ENCODE results near the gene GAGE10. TPM values are rescaled to one million over a fixed set of nuclear protein-coding genes. Genes with fewer than 3 reads are reported as not detected.

GAGE10 gene
- total and polyA plus RNA-seq, 2 of the 4 experiments (the other 2 are of a cell fraction): not detected

DNA sequence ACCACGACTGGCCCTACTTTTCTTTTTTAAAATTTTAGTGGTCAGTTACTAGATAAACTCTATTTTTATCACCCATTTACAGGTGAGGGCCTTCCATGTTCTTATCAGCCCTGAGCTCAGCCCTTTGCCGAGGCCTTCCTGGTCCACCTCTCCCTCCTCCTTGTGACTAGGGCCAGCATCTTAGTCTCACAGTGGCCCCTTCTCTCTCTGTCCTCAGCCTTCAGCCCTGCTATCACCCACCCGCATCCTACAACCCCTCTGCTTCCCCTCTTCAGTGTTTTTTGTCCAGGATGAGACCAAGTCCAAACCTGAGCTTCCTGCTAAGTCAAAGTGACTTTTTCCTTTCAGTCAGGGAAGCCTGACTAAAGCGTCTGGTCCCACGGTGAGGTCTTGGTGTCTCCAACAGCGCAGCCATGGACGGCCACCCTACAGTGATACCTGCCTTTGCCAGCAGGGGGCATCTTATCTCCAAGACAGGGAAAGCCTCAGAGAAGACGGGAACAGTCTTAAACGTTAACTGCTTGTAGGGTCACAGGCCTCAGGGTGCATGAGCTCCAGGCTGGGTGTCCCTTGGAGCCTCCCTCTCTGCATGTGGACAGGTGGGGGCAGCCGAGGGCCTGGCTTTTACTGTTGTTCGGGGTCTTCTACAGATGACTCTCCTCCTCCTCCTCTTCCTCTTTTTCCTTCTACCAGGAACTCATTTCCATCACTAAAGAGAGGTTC, 11.7 kb upstream of the GAGE10 start:
- Histone ChIP-seq H4K5ac (ENCODE audit: low read depth, low read length) (no peak overlapping the region), H2BK20ac (ENCODE audit: low read depth, low read length) (no peak overlapping the region), H2AK5ac (ENCODE audit: low read depth, low read length) (no peak overlapping the region), H3K9ac (ENCODE audit: low read depth, low read length) (no peak overlapping the region), H2AK9ac (replicated peaks; ENCODE audit: low read depth, low read length, poor library complexity) (no peak overlapping the region), H4K91ac (ENCODE audit: insufficient read depth, low read depth, low read length) (no peak overlapping the region), H2BK5ac (ENCODE audit: low read depth, low read length, poor library complexity, severe bottlenecking) (no peak overlapping the region), H3K36me3 (ENCODE audit: control insufficient read depth, insufficient read depth, low read length) (no peaks in the 10 kb centered on the region), H4K8ac (ENCODE audit: low read depth in 2 of 2, low read length in 2 of 2) (no peak overlapping the region), H3K9me3 (ENCODE audit: control insufficient read depth, insufficient read depth, low read length) (no peaks in the 10 kb centered on the region), H3K4ac (ENCODE audit: low read depth, low read length) (no peak overlapping the region), H3K4me1 (ENCODE audit: control insufficient read depth, insufficient read depth, low read length) (no peaks in the 10 kb centered on the region), H3K27ac (ENCODE audit: insufficient read depth, low read length) (no peak overlapping the region), H3K79me1 (ENCODE audit: low read depth in 1 of 2, low read length in 2 of 2) (no peaks in the 10 kb centered on the region), H3K18ac (ENCODE audit: low read depth, low read length) (no peak overlapping the region), H3K14ac (replicated peaks; ENCODE audit: low read depth, low read length) (no peak overlapping the region), H3K9me1 (ENCODE audit: insufficient read depth, low read length) (no peaks in the 10 kb centered on the region), H3K27me3 (ENCODE audit: control insufficient read depth, insufficient read depth, low read length) (peaks cover 3% of the 10 kb centered on the region; the same call in 1 of the 2 replicates), H2BK120ac (ENCODE audit: low read depth, low read length) (no peak overlapping the region), H3K4me3 (ENCODE audit: insufficient read depth, low read depth, low read length) (no peak overlapping the region), H3K23ac (ENCODE audit: low read depth, low read length) (no peak overlapping the region), H4K20me1 (ENCODE audit: insufficient read depth, low read length) (no peaks in the 10 kb centered on the region), H2BK15ac (ENCODE audit: low read depth, low read length) (no peak overlapping the region), H2AFZ (replicated peaks; ENCODE audit: low read length, poor library complexity) (peak overlapping the region; percentile 56), H3K4me2 (ENCODE audit: low read depth, low read length) (no peak overlapping the region), H3K56ac (ENCODE audit: extremely low read depth, insufficient read depth, low read length) (no peak overlapping the region)
- TF ChIP-seq SMC3 (IDR thresholded peaks at IDR 0.05; ENCODE audit: low read depth, low read length): peak; percentile 26; the same call in 1 of the 2 replicates
- TF ChIP-seq FOS (IDR thresholded peaks at IDR 0.05; ENCODE audit: low read depth, low read length): no peak
- TF ChIP-seq, protein P1, sequence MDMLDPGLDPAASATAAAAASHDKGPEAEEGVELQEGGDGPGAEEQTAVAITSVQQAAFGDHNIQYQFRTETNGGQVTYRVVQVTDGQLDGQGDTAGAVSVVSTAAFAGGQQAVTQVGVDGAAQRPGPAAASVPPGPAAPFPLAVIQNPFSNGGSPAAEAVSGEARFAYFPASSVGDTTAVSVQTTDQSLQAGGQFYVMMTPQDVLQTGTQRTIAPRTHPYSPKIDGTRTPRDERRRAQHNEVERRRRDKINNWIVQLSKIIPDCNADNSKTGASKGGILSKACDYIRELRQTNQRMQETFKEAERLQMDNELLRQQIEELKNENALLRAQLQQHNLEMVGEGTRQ (IDR thresholded peaks at IDR 0.05; ENCODE audit: low read depth, low read length): no peak
- TF ChIP-seq, protein P2, sequence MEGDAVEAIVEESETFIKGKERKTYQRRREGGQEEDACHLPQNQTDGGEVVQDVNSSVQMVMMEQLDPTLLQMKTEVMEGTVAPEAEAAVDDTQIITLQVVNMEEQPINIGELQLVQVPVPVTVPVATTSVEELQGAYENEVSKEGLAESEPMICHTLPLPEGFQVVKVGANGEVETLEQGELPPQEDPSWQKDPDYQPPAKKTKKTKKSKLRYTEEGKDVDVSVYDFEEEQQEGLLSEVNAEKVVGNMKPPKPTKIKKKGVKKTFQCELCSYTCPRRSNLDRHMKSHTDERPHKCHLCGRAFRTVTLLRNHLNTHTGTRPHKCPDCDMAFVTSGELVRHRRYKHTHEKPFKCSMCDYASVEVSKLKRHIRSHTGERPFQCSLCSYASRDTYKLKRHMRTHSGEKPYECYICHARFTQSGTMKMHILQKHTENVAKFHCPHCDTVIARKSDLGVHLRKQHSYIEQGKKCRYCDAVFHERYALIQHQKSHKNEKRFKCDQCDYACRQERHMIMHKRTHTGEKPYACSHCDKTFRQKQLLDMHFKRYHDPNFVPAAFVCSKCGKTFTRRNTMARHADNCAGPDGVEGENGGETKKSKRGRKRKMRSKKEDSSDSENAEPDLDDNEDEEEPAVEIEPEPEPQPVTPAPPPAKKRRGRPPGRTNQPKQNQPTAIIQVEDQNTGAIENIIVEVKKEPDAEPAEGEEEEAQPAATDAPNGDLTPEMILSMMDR (conservative IDR thresholded peaks at IDR 0.05; ENCODE audit: low read depth, low read length): peak; percentile 50
- TF ChIP-seq RAD21 (IDR thresholded peaks at IDR 0.05; ENCODE audit: low read length): peak; percentile 35
- TF ChIP-seq NFE2L2 (IDR thresholded peaks at IDR 0.05; ENCODE audit: low read depth, low read length): no peak
- no peak for TF ChIP-seq POLR2A (IDR thresholded peaks at IDR 0.05; ENCODE audit: low read depth, low read length)
- DNase-seq (peak; percentile 45), ATAC-seq (ENCODE audit: low read depth) (peak; percentile 90)
- no TSS peak for BruUV-seq (replicated peaks)
- POLR2A ChIA-PET (ENCODE audit: unreplicated experiment): no interaction called here
- dilution Hi-C loops (cut with HindIII; ENCODE audit: low sequenced_read_pairs, unreplicated experiment): no loop called here
- in situ Hi-C loops (cut with MboI; ENCODE audit: low sequenced_read_pairs): no loop called here
- 46% methylated on average over 5 of the region's 11 CpGs; no CpG with 5 or more reads in 1 of the 2 experiments for WGBS, 2 experiments (ENCODE audit: extremely low coverage in 2 of 2, insufficient read length in 1 of 2)
- intact Hi-C loops (cut with micrococcal nuclease): loop anchor here (1.0 kb wide), 1 partner anchor 463 kb away; no protein-coding TSS in a partner anchor
- CTCF ChIA-PET: no interaction called here

Data from IMR-90 (cell line).